ENCODE results near the gene CLDN34. TPM values are rescaled to one million over a fixed set of nuclear protein-coding genes. Genes with fewer than 3 reads are reported as not detected.

Gene CLDN34
- not detected in 2 replicates for total RNA-seq

GRCh38 chrX:9966775-9967408, at the start of gene CLDN34:
TSS of gene CLDN34 (plus strand) at chrX:9967358. CDS start at chrX:9967358, 0 bp downstream.

Other genes starting within 250 kb of the CLDN34 start
- gene GPR143, start 201.5 kb upstream of the CLDN34 start, total RNA-seq, result not detected in 2 replicates
- gene SHROOM2, start 180.9 kb upstream of the CLDN34 start, total RNA-seq, result under 0.01 and 0.09 TPM in 2 replicates
- gene CLCN4, start 189.6 kb downstream of the CLDN34 start, total RNA-seq, result 5.4 and 11.1 TPM in 2 replicates

Data from bronchial smooth muscle cell (primary cell).